Right lobe of liver (tissue), 6 donors: ENCODE results near the gene CLMP. TPM values are rescaled to one million over a fixed set of nuclear protein-coding genes. Genes with fewer than 3 reads are reported as not detected.
"Not testable (repeated sequence)": the region's sequence is repeated elsewhere in the genome, so short reads cannot be mapped to it uniquely, and the experiment has no call there.

Experiments used
- ATAC-seq, 4 donors: fragments of 200-7000 bp; cut with Tn5 transposase; one replicate each; pipeline ENCODE4 v1.9.1; 2020; ENCODE audit warnings: mild to moderate bottlenecking in 4 of 4, moderate library complexity in 4 of 4
- DNase-seq, 3 donors: peaks; one replicate each; pipeline ENCODE4 v3.0.0-alpha.2; 2020
- H3K27ac ChIP-seq, 3 donors: fragments of 200-600 bp; one replicate each; pipeline ENCODE4 v1.8.0; 2022
- H3K27me3 ChIP-seq, 2 donors: fragments of 200-600 bp; one replicate each; pipeline ENCODE4 v1.8.0; 2022
- H3K36me3 ChIP-seq, 4 donors: fragments of 200-600 bp; sonication (generic) in 1 of 4; one replicate each; pipeline versions ENCODE4 v1.5.1 to v1.8.0; 2017 to 2022; ENCODE audit warnings: control low read depth in 1 of 4
- H3K4me1 ChIP-seq, 4 donors: fragments of 200-600 bp; sonication (generic) in 1 of 4; one replicate each; pipeline versions ENCODE4 v1.5.1 to v1.8.0; 2017 to 2022; ENCODE audit warnings: control low read depth in 1 of 4
- H3K4me3 ChIP-seq, 3 donors: fragments of 200-600 bp; one replicate each; pipeline ENCODE4 v1.8.0; 2022
- H3K9me3 ChIP-seq, 4 donors: fragments of 200-600 bp; sonication (generic) in 1 of 4; one replicate each; pipeline versions ENCODE4 v1.5.1 to v1.8.0; 2017 to 2022; ENCODE audit warnings: control low read depth in 1 of 4
- CTCF ChIP-seq, 4 donors: fragments of 200-600 bp in 3 of 4; fragments of 450-650 bp in 1 of 4; IDR thresholded peaks; one replicate each; pipeline versions ENCODE4 v1.5.1 to v1.8.0; 2016 to 2022; ENCODE audit warnings: antibody characterized with exemption in 4 of 4, mild to moderate bottlenecking in 2 of 4
- POLR2A ChIP-seq: fragments of 450-650 bp; IDR thresholded peaks from one replicate; pipeline ENCODE4 v1.6.1; 2017; ENCODE audit warnings: antibody characterized with exemption, mild to moderate bottlenecking
- WGBS: methylation state at CpG from one replicate; pipeline ENCODE4 v1.1.6; 2018; ENCODE audit warnings: low coverage, low lambda C conversion rate; ENCODE audit not compliant: insufficient coverage; ENCODE audit errors: missing lambda C conversion rate; 5-methylcytosine and 5-hydroxymethylcytosine counted together
- intact Hi-C, 2 donors: fragments of 100-400 bp; cut with DNase I; formaldehyde crosslinking; loops; one replicate each; pipeline versions ENCODE4 v1.11.2 to v1.14.1; 2022
- total RNA-seq, 6 experiments: library from RNA; depleted of rRNA in 2 of 6; stranded (reverse); fragments of >200 nt in 2 of 6; fragmentation: NEBNext Ultra II Directional in 3 of 6; extraction: Animal tissue kit (Norgen Biotek cat#: 25700) in 3 of 6; gene quantifications; one replicate each; pipeline versions ENCODE4 v1.1.0 to v1.2.4, GENCODE V29; 2016 to 2023
- donor health status: DM: no; HTN: yes; CAD: no.
- donor health status: DM: no; HTN: no; CAD: no.
- donor health status: DM: no; HTN: no; CAD: no.
- donor health status: DM: no; HTN: yes; CAD: no.
- donor health status: DM: no; HTN: yes; CAD: no.

The CLMP gene
- total RNA-seq, 6 experiments from 2014 or later = 0.17 to 1.2 (median 0.51) TPM

- Histone ChIP-seq H3K27ac (no peak overlapping the region), H3K27me3 (no peaks in the 10 kb centered on the region), H3K9me3 (no peaks in the 10 kb centered on the region), H3K4me3 (no peak overlapping the region), H3K36me3 (no peaks in the 10 kb centered on the region), H3K4me1 (no peaks in the 10 kb centered on the region)
- WGBS = 50% methylated on average over 10 of the region's 11 CpGs
- DNase-seq (no peak), ATAC-seq (no peak)
- intact Hi-C loops = no loop called here
- TF ChIP-seq CTCF (IDR thresholded peaks at IDR 0.05) (no peak), POLR2A (no peak)
These were observed 16.3 kb upstream of the CLMP start for GRCh38 chr11:123211149-123211852.

- Histone ChIP-seq H3K4me1 (no peaks in the 10 kb centered on the region), H3K4me3 (no peak overlapping the region), H3K27me3 (no peaks in the 10 kb centered on the region), H3K9me3 (no peaks in the 10 kb centered on the region), H3K36me3 (no peaks in the 10 kb centered on the region), H3K27ac (no peak overlapping the region)
- intact Hi-C loops = no loop called here
- WGBS = 74% methylated on average over 4 of the region's 4 CpGs
- TF ChIP-seq POLR2A = no peak
- no peak for TF ChIP-seq CTCF (IDR thresholded peaks at IDR 0.05)
- no peak for ATAC-seq
- DNase-seq = no peak
These were observed 14.5 kb upstream of the CLMP start for GRCh38 chr11:123209591-123209990.

GRCh38 chr11:123206791-123207434 is 11.9 kb upstream of the CLMP start:
- Histone ChIP-seq H3K9me3 (no peaks in the 10 kb centered on the region), H3K4me1 (no peaks in the 10 kb centered on the region), H3K27me3 (no peaks in the 10 kb centered on the region), H3K4me3 (no peak overlapping the region), H3K36me3 (no peaks in the 10 kb centered on the region), H3K27ac (no peak overlapping the region)
- no peak for DNase-seq
- 40% methylated on average over 9 of the region's 10 CpGs for WGBS
- no peak for ATAC-seq
- intact Hi-C loops = no loop called here
- TF ChIP-seq POLR2A (no peak), CTCF (IDR thresholded peaks at IDR 0.05) (no peak)

GRCh38 chr11:123206055-123206454 is 11.0 kb upstream of the CLMP start:
- intact Hi-C loops, H3K9me3 ChIP-seq, H3K36me3 ChIP-seq, H3K27ac ChIP-seq, H3K4me1 ChIP-seq, H3K27me3 ChIP-seq, H3K4me3 ChIP-seq, DNase-seq, ATAC-seq: not testable (repeated sequence)
- WGBS = 63% methylated on average over 6 of the region's 7 CpGs

- Histone ChIP-seq H3K27ac (no peak overlapping the region), H3K9me3 (no peaks in the 10 kb centered on the region), H3K4me3 (no peak overlapping the region), H3K36me3 (no peaks in the 10 kb centered on the region), H3K27me3 (no peaks in the 10 kb centered on the region), H3K4me1 (no peaks in the 10 kb centered on the region)
- TF ChIP-seq CTCF (IDR thresholded peaks at IDR 0.05) (no peak), POLR2A (no peak)
- intact Hi-C loops = no loop called here
- no peak for ATAC-seq
- 68% methylated on average over 2 of the region's 6 CpGs for WGBS
- DNase-seq = no peak
These were observed 8.9 kb upstream of the CLMP start for GRCh38 chr11:123203934-123204333.
